Endometrial microvascular endothelial cells (primary cell): ENCODE measurements around the gene EPHA8. TPM values are rescaled to one million over a fixed set of nuclear protein-coding genes. Genes with fewer than 3 reads are reported as not detected.

Experiments used
- in situ Hi-C: cut with HindIII; loops from 2 replicates; pipeline ENCODE4 v1.10.0; 2017; ENCODE audit warnings: low sequenced_read_pairs, low pct_unique_long_range_greater_than_20kb; ENCODE audit errors: inconsistent ontology term
- total RNA-seq: library from RNA; depleted of rRNA; stranded (reverse); fragments of >200 nt; gene quantifications from one replicate; pipeline ENCODE4 v1.2.3, GENCODE V29; 2015; ENCODE audit errors: inconsistent ontology term

Gene EPHA8
- not detected for total RNA-seq

DNA sequence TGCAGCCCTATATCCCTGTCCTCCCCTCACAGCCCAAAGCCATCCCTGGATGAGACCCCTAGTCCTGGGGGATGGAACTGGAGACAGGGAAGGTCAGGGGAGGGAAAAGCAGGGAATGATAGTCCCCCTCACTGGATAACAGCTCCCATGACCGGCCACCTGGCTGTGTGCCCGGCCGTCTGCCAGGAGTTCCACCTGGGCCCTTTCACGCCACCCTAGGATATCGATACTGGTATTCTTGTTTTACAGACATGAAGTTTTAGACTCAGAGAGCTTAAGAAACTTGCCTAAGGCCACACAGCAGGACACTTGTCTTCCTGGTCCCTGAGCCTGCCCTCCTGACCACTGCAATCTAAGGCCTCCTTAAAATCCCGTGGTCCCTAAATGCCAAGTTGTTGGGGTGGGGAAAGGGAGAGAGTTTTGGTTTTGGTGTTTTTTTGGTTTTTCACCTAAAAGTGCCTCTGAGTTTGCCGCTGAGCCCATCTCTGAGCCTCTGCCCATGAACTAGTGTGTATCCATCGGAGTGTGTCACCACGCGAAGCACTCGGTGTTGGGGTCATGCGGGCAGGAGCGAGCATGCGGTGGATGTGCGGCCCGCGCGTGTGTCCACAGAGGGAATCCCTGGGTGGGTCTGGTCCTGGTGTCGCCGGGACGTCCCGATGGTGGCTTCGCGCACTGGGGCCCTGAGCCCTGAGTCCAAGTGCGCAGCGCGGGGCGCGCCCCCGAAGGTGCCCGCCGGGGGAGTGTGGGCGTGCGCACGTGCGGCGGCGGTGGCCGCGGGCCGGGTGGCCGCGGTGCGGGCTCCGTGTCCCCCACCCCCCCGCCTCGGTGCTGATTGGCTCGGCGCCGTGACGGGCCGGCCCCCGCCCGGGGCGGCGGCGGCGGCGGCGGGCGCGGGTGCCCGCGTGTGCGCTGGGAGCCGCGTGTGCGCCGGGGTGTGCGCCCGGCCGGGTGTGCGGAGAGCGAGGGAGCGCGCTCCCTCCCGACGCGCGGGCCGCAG lies at the start of gene EPHA8:
Gene EPHA8 (plus strand): TSS at position 906 of the 1,000 bp plus-strand sequence. CDS start 147 bp downstream, outside the sequence.
- in situ Hi-C loops = no loop called here

GRCh38 chr1:22516906-22517571 lies 46.2 kb upstream of the EPHA8 start:
- in situ Hi-C loops = no loop called here

GRCh38 chr1:22517956-22518355 lies 45.3 kb upstream of the EPHA8 start:
- in situ Hi-C loops = no loop called here

GRCh38 chr1:22518379-22518778 lies 44.9 kb upstream of the EPHA8 start:
- in situ Hi-C loops = no loop called here

- in situ Hi-C loops = no loop called here
Measured at GRCh38 chr1:22520871-22521270, 42.4 kb upstream of the EPHA8 start.

DNA sequence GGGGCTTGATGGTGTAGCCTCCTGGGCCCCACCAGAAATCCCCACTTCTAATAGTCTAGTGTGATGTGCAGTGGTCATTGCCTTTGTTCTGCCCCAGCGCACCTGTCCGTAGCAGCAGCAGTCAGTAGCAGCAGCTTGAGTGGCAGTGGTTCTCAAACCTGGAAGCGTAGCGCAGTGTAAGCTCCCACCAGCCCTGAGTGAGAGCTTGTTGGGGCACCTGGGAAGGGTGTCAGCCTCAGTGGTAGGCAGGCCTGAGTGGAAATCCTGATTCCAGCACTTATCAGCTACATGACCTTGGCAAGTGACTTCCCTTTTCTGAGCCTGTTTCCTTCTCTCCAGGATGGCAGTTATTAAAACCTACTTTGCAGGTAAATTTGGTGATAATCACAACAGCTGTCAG lies 41.6 kb upstream of the EPHA8 start:
- in situ Hi-C loops = no loop called here

- in situ Hi-C loops = no loop called here
Measured at GRCh38 chr1:22522221-22522743, 41.0 kb upstream of the EPHA8 start.

DNA sequence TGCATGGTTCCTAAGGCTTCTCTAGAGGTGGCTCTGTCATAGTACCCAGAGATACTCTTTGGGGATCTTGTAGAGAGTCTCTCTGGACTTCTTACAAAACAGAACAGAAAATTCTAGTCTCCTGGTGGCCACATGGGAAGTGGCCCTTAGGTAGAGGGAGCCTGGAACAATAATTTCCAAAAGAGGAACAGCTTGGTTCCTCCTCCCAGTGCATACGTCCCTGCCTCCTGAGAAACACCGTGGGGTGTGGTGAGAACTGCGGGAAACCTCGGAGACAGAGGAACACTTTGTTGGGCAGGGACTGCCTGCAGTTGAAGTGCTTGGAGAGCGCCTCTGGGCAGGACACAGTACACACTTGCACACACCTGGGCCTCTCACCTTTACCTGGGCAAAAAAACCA lies 38.8 kb upstream of the EPHA8 start:
- in situ Hi-C loops = no loop called here

DNA sequence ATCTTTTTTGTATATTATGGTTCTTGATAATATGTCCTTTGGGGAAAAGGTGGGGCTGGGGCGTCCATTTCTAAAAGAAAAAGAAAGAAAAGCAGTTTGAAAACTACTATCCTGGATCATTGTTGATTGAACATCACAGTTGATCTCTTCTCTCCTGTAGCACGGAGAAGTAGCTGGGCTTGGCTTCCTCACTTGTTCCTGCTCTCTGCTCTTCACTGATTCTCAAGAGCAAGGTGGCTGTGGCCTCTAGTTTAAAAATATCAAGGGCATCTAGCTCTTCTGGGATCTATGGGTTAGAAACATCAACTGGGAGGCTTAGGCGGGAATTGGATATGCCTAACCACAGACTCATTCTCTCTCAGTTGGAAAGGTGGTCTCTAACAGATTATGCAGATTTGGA lies 38.1 kb upstream of the EPHA8 start:
- in situ Hi-C loops = no loop called here

- in situ Hi-C loops = no loop called here
Measured at GRCh38 chr1:22525646-22526045, 37.6 kb upstream of the EPHA8 start.

- in situ Hi-C loops = no loop called here
Measured at GRCh38 chr1:22526098-22526497, 37.2 kb upstream of the EPHA8 start.

GRCh38 chr1:22526677-22527076 lies 36.6 kb upstream of the EPHA8 start:
- in situ Hi-C loops = no loop called here

DNA sequence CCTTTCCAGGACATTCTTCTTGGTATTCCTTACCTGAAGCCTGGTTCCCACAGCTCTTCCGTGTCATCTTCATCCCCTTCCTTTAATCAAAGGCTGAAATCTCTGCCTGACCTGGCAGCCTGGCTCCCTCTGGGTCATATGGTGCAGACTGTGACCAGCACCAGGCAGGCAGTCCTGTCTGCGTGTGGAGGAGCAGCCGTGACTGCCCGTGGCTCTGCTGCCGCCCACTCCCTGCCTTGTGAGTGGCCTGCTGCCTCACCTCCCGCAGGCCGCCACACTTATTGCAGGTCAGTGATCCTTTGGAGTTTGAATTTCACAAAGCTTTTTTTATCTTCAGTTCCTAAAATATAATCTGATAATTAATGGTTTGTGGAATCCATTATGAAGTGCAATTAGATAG lies 36.2 kb upstream of the EPHA8 start:
- in situ Hi-C loops = no loop called here

- in situ Hi-C loops = no loop called here
Measured at GRCh38 chr1:22527555-22528296, 35.6 kb upstream of the EPHA8 start.

- in situ Hi-C loops = no loop called here
Measured at GRCh38 chr1:22528451-22528850, 34.8 kb upstream of the EPHA8 start.

DNA sequence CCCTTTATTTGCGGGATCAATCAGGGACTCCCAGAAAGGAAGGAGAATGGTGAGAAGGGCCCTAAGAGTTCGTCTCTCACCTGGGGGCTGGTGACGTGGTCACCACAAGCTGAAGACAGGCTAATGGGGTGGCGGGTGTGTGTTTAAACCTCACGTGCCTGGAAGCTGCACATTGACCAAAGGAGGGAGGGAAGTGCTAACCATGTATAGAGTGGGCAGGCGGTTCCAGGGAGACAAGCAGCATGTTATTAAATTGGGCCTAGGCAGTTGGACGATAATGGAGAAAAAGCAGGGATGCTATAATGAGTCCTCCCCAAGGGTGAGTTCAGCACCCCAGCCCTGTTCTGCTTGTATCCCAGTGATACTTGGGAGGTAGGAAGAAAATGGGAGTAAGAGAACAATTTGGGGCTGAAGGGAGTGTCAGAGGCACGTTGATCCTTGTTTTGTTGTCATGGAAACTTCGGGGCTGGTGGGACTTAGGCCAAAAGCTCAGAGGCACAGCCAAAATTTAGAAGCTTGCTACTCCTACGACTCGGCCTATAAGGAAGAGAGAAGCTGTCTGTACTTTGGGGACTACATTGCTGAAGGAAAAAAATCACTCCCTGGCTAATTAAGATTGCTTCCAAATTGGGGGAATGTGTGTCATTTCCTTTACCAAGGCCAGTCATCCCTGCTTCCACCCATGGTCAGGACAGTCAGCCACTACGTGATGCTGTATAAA lies 33.2 kb upstream of the EPHA8 start:
- in situ Hi-C loops = no loop called here

GRCh38 chr1:22530715-22531114 lies 32.6 kb upstream of the EPHA8 start:
- in situ Hi-C loops = no loop called here

DNA sequence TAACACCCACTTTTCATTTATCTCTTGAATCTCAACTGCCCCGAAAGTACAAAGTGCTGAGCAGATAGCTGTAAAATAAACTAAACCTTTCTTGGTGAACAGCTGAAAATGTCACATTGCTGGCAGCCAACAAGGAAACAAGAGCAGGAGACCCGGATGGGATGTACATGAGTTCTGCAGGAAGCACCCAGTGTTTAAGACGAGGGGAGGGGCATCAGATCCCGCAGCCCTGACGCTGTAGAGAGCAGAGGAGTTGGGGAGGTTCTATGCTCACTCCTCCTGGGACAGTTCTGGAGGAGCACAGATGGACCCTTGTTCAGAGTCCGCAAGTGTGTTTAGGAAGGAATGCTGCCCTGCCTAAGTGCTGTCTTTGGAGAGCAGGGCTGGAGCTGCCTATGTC lies 32.0 kb upstream of the EPHA8 start:
- in situ Hi-C loops = no loop called here
